Gastrocnemius medialis (tissue), 4 donors: ENCODE results near the gene TRIM34. TPM values are rescaled to one million over a fixed set of nuclear protein-coding genes. Genes with fewer than 3 reads are reported as not detected.

Source experiments
- ATAC-seq, 2 donors: fragments of 150-250 bp; one replicate each; pipeline ENCODE4 v1.9.1; 2016
- DNase-seq, 2 donors: peaks; one replicate each; pipeline ENCODE4 v3.0.0-alpha.2; 2019
- H3K27ac ChIP-seq, 4 donors: fragments of 200-600 bp; sonication (generic); 1 replicate in 1 of 4; 2 replicates in 3 of 4; pipeline ENCODE4 v1.5.1; 2016 to 2018; ENCODE audit warnings: mild to moderate bottlenecking in 2 of 4, moderate library complexity in 1 of 4
- H3K27me3 ChIP-seq, 3 donors: fragments of 200-600 bp; sonication (generic) in 2 of 3; 1 replicate in 1 of 3; 2 replicates in 2 of 3; pipeline versions ENCODE4 v1.5.1 to v1.6.0; 2016 to 2019; ENCODE audit warnings: mild to moderate bottlenecking in 1 of 3, moderate library complexity in 1 of 3
- H3K36me3 ChIP-seq, 2 donors: fragments of 200-600 bp; sonication (generic) in 1 of 2; one replicate each; pipeline ENCODE4 v1.5.1; 2017 to 2018
- H3K4me1 ChIP-seq, 2 donors: fragments of 200-600 bp; sonication (generic) in 1 of 2; one replicate each; pipeline ENCODE4 v1.5.1; 2016 to 2017; ENCODE audit warnings: mild to moderate bottlenecking in 2 of 2
- H3K4me3 ChIP-seq, 4 donors: fragments of 200-600 bp; sonication (generic) in 3 of 4; 1 replicate in 1 of 4; 2 replicates in 3 of 4; pipeline ENCODE4 v1.5.1; 2016 to 2019; ENCODE audit warnings: mild to moderate bottlenecking in 2 of 4
- H3K9me3 ChIP-seq, 3 donors: fragments of 200-600 bp; sonication (generic) in 2 of 3; 1 replicate in 1 of 3; 2 replicates in 2 of 3; pipeline ENCODE4 v1.5.1; 2016 to 2019
- POLR2A ChIP-seq, 2 donors: fragments of 450-650 bp; IDR thresholded peaks; one replicate each; pipeline ENCODE4 v1.6.1; 2017; ENCODE audit warnings: antibody characterized with exemption in 2 of 2, mild to moderate bottlenecking in 2 of 2, moderate library complexity in 2 of 2
- in situ Hi-C, 4 donors: fragments of 200-750 bp; cut with MboI; loops; one replicate each; pipeline versions ENCODE4 v1.15.0 to v1.8.0; 2017; ENCODE audit warnings: low sequenced_read_pairs in 4 of 4
- intact Hi-C: fragments of 100-400 bp; cut with DNase I; formaldehyde crosslinking; loops from one replicate; pipeline ENCODE4 v1.15.1; 2023; ENCODE audit warnings: low total_unique reads
- total RNA-seq, 4 donors: library from RNA; depleted of rRNA; stranded (reverse); fragments of >200 nt; gene quantifications; one replicate each; pipeline versions ENCODE4 v1.1.0 to v1.2.3, GENCODE V29; 2016
- TF ChIP-seq, protein P1 (sequence below), 5 experiments: fragments of 450-650 bp in 3 of 5; fragments of 200-600 bp in 2 of 5; sonication (generic) in 2 of 5; IDR thresholded peaks in 4 of 5; conservative IDR thresholded peaks in 1 of 5; 1 replicate in 4 of 5; 2 replicates in 1 of 5; pipeline ENCODE4 v1.5.1; 2016 to 2019; ENCODE audit warnings: antibody characterized with exemption in 5 of 5, mild to moderate bottlenecking in 3 of 5, moderate library complexity in 3 of 5

TRIM34 gene
- total RNA-seq, 4 donors from 2014 or later, result 0.32 to 1.6 (median 1.2) TPM

DNA sequence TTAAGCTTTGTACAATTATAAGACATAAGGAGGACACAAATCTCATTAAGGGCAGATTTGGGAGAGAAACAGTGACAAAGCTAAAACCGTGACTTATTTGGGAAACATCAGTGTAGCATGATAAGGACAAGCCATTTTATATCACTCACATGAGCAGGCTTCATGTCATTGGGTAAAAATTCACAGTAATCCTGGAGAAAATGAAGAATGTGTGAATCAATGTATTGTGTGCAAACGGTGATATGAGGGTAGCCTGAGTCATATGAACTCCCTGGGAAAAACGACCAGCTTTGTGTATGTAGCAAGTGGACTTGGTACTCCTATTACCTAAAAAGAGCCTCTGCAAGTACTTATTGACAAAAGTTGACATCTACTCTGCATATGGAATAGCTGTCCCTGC lies 6.0 kb upstream of the TRIM34 start:
- H3K36me3 ChIP-seq, result no peaks in the 10 kb centered on the region
- DNase-seq (no peak), ATAC-seq (no peak)
- no peaks in the 10 kb centered on the region for H3K27me3 ChIP-seq
- H3K4me1 ChIP-seq, result no peaks in the 10 kb centered on the region
- H3K4me3 ChIP-seq, result no peak overlapping the region
- no peak for TF ChIP-seq POLR2A (IDR thresholded peaks at IDR 0.05)
- TF ChIP-seq, protein P1, sequence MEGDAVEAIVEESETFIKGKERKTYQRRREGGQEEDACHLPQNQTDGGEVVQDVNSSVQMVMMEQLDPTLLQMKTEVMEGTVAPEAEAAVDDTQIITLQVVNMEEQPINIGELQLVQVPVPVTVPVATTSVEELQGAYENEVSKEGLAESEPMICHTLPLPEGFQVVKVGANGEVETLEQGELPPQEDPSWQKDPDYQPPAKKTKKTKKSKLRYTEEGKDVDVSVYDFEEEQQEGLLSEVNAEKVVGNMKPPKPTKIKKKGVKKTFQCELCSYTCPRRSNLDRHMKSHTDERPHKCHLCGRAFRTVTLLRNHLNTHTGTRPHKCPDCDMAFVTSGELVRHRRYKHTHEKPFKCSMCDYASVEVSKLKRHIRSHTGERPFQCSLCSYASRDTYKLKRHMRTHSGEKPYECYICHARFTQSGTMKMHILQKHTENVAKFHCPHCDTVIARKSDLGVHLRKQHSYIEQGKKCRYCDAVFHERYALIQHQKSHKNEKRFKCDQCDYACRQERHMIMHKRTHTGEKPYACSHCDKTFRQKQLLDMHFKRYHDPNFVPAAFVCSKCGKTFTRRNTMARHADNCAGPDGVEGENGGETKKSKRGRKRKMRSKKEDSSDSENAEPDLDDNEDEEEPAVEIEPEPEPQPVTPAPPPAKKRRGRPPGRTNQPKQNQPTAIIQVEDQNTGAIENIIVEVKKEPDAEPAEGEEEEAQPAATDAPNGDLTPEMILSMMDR (IDR thresholded peaks at IDR 0.05 in 4 of 5, conservative IDR thresholded peaks at IDR 0.05 in 1 of 5), result no peak
- no peaks in the 10 kb centered on the region for H3K9me3 ChIP-seq
- intact Hi-C loops, result no loop called here
- H3K27ac ChIP-seq, result no peak overlapping the region
- in situ Hi-C loops, result no loop called here

DNA sequence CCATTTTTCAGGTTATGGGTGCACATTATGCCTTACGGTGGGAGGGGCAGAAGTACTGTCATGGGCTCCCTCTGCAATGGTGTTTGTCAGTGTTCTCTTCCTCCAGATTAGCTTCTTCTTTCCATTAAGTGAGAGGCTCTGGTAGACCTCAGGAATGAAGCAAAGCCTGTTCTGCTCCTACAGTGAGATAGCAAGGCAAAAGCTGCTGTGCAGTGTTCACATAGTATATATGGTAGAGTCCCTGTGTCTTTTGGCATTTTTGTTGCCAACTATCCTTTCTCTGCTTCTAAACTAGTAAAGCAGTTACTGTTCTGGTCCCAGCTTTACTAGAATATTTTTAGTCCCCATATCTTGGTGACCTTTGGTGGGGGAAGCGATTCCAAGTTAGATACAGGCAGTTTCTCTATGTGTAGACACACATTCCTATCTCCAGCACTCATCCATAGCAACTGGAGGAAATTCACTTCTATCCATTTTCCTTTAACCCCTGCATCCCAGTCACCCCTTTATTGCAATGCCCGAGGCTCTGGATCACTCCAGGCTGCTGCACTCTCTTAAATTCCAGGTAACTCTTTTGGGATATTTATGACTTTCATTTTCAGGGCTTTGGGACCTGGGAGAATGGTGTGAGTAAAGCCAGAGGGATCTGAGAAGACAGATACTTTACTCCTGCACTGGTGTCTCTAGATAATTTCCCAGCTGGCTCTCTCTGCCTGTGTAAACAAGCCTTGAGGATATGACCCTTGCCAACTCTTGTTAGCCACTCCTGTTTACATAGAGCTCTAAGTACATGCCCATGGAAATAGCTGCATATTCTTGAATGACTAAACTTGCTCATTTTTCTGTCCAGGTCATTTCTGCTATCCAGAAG lies 3.9 kb upstream of the TRIM34 start:
- intact Hi-C loops (no loop called here), in situ Hi-C loops (no loop called here)
- H3K27me3 ChIP-seq, result no peaks in the 10 kb centered on the region
- no peaks in the 10 kb centered on the region for H3K9me3 ChIP-seq
- no peak for DNase-seq
- peaks cover 3 to 6% of the 10 kb centered on the region in 2 donors for H3K4me1 ChIP-seq
- ATAC-seq, result no peak
- H3K27ac ChIP-seq, result no peak overlapping the region
- TF ChIP-seq, protein P1 (IDR thresholded peaks at IDR 0.05 in 4 of 5, conservative IDR thresholded peaks at IDR 0.05 in 1 of 5), result no peak
- TF ChIP-seq POLR2A (IDR thresholded peaks at IDR 0.05), result no peak
- H3K4me3 ChIP-seq, result no peak overlapping the region
- H3K36me3 ChIP-seq, result no peaks in the 10 kb centered on the region

DNA sequence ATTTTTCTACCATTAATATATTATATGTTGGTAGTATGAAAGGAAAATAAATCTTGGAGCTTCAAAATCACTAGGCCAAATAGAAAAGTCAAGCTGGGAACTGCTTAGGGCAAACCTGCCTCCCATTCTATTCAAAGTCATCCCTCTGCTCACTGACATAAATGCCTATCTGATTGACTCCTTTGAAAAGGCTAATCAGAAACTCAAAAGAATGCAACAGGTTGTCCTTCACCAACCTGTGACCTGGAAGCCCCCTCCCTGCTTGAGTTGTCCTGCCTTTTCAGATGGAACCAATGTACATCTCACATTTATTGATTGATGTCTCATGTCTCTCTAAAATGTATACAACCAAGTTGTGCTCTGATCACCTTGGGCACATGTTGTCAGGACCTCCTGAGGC lies 3.2 kb upstream of the TRIM34 start:
- Histone ChIP-seq H3K4me3 (no peak overlapping the region), H3K36me3 (no peaks in the 10 kb centered on the region), H3K27me3 (no peaks in the 10 kb centered on the region), H3K27ac (no peak overlapping the region), H3K4me1 (peaks cover 4 to 6% of the 10 kb centered on the region in 2 donors), H3K9me3 (no peaks in the 10 kb centered on the region)
- TF ChIP-seq POLR2A (IDR thresholded peaks at IDR 0.05), result no peak
- TF ChIP-seq, protein P1 (IDR thresholded peaks at IDR 0.05 in 4 of 5, conservative IDR thresholded peaks at IDR 0.05 in 1 of 5), result no peak
- no peak for ATAC-seq
- DNase-seq, result no peak
- in situ Hi-C loops (no loop called here), intact Hi-C loops (no loop called here)

DNA sequence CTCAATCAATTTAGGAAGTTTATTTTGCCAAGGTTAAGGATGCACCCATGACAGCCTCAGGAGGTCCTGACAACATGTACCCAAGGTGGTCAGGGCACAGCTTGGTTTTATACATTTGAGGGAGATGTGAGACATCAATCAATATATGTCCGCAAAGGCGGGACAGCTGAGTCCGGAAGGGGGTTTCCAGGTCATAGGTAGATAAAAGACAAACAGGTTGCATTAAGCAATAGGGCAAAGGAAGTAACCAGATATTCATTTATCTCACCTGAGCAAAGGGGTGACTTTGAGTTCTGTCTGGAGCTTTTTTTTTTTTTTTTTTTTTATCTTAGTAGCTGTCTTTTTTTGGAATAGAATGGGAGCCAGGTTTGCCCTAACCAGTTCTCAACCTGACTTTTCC lies 2.0 kb upstream of the TRIM34 start:
- ATAC-seq (no peak), DNase-seq (no peak)
- Histone ChIP-seq H3K4me1 (peaks cover 4 to 6% of the 10 kb centered on the region in 2 donors), H3K27me3 (no peaks in the 10 kb centered on the region), H3K9me3 (no peaks in the 10 kb centered on the region), H3K4me3 (no peak overlapping the region), H3K27ac (no peak overlapping the region), H3K36me3 (no peaks in the 10 kb centered on the region)
- intact Hi-C loops, result no loop called here
- in situ Hi-C loops, result no loop called here
- no peak for TF ChIP-seq POLR2A (IDR thresholded peaks at IDR 0.05)
- TF ChIP-seq, protein P1 (IDR thresholded peaks at IDR 0.05 in 4 of 5, conservative IDR thresholded peaks at IDR 0.05 in 1 of 5), result no peak
